Spleen (tissue), 7 donors: ENCODE results near the gene CACNG7.

Experiments
- POLR2A ChIP-seq, 3 donors: fragments of 450-650 bp; IDR thresholded peaks; one replicate each; pipeline ENCODE4 v1.5.1; 2017; ENCODE audit warnings: antibody characterized with exemption in 3 of 3, mild to moderate bottlenecking in 1 of 3
- TF ChIP-seq, protein P1 (sequence below), 11 experiments: fragments of 200-600 bp in 7 of 11; fragments of 450-650 bp in 4 of 11; sonication (generic) in 4 of 11; IDR thresholded peaks in 8 of 11; conservative IDR thresholded peaks in 3 of 11; 1 replicate in 7 of 11; 2 replicates in 4 of 11; pipeline versions ENCODE4 v1.4.0 to v1.8.0; 2016 to 2021; ENCODE audit warnings: antibody characterized with exemption in 11 of 11, inconsistent platforms in 4 of 11, mild to moderate bottlenecking in 1 of 11
- donor health status: DM: no; HTN: no; CAD: no; lungs with moderate emphysema.
- donor health status: DM: no; HTN: no; CAD: no.
- donor health status: DM: no; HTN: no; CAD: no.

DNA sequence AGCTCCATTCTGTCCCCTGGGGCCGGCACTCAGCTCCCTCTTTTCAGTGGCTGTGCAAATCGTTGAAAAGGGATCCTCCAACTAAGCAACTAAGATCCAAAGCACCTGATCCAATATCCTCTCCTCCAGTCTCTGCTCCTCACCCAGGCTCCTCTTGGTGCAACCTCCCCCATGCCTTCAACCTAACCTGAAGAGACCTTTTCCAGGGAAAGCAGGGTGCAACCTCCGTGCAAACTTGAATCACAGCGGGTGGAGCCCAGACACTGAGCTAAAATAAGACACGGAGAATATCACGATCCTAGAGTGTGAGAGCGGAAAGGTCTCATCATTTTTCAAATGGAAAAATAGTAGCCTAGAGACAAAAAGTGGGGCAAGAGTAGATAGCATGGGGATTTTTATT, 8.3 kb downstream of the CACNG7 start:
- TF ChIP-seq, protein P1, sequence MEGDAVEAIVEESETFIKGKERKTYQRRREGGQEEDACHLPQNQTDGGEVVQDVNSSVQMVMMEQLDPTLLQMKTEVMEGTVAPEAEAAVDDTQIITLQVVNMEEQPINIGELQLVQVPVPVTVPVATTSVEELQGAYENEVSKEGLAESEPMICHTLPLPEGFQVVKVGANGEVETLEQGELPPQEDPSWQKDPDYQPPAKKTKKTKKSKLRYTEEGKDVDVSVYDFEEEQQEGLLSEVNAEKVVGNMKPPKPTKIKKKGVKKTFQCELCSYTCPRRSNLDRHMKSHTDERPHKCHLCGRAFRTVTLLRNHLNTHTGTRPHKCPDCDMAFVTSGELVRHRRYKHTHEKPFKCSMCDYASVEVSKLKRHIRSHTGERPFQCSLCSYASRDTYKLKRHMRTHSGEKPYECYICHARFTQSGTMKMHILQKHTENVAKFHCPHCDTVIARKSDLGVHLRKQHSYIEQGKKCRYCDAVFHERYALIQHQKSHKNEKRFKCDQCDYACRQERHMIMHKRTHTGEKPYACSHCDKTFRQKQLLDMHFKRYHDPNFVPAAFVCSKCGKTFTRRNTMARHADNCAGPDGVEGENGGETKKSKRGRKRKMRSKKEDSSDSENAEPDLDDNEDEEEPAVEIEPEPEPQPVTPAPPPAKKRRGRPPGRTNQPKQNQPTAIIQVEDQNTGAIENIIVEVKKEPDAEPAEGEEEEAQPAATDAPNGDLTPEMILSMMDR (IDR thresholded peaks at IDR 0.05 in 8 of 11, conservative IDR thresholded peaks at IDR 0.05 in 3 of 11), result no peak
- no peak for TF ChIP-seq POLR2A (IDR thresholded peaks at IDR 0.05)
